ENCODE data around the gene GRK5.
"Not testable (repeated sequence)": the region's sequence is repeated elsewhere in the genome, so short reads cannot be mapped to it uniquely, and the experiment has no call there.

DNA sequence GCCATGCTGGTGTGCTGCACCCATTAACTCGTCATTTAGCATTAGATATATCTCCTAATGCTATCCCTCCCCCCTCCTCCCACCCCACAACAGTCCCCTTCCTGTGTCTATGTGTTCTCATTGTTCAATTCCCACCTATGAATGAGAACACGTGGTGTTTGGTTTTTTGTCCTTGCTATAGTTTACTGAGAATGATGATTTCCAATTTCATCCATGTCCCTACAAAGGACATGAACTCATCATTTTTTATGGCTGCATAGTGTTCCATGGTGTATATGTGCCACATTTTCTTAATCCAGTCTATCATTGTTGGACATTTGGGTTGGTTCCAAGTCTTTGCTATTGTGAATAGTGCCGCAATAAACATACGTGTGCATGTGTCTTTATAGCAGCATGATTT, 68.8 kb downstream of the GRK5 start:
- TF ChIP-seq, protein P1, sequence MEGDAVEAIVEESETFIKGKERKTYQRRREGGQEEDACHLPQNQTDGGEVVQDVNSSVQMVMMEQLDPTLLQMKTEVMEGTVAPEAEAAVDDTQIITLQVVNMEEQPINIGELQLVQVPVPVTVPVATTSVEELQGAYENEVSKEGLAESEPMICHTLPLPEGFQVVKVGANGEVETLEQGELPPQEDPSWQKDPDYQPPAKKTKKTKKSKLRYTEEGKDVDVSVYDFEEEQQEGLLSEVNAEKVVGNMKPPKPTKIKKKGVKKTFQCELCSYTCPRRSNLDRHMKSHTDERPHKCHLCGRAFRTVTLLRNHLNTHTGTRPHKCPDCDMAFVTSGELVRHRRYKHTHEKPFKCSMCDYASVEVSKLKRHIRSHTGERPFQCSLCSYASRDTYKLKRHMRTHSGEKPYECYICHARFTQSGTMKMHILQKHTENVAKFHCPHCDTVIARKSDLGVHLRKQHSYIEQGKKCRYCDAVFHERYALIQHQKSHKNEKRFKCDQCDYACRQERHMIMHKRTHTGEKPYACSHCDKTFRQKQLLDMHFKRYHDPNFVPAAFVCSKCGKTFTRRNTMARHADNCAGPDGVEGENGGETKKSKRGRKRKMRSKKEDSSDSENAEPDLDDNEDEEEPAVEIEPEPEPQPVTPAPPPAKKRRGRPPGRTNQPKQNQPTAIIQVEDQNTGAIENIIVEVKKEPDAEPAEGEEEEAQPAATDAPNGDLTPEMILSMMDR (conservative IDR thresholded peaks at IDR 0.05; ENCODE audit: low read length), result not testable (repeated sequence)
- TF ChIP-seq EZH2phosphoT487 (IDR thresholded peaks at IDR 0.05; ENCODE audit: borderline replicate concordance), result not testable (repeated sequence)

Measured in Loucy (cell line).